NB4 (cell line): Measurements from ENCODE around the gene RFC4.

Experiments used
- CTCF ChIP-seq: IDR thresholded peaks from one replicate; pipeline ENCODE4 v1.5.1; 2012; ENCODE audit warnings: low read depth, low read length
- POLR2A ChIP-seq: IDR thresholded peaks from 2 replicates; pipeline ENCODE4 v1.6.1; 2011; ENCODE audit warnings: mild to moderate bottlenecking; ENCODE audit not compliant: insufficient read length; ENCODE audit errors: extremely low read depth
- TF ChIP-seq, protein P1 (sequence below): IDR thresholded peaks from 2 replicates; pipeline ENCODE4 v1.6.1; 2011; ENCODE audit warnings: low read depth, low read length

- TF ChIP-seq CTCF (no peak), POLR2A (no peak)
- TF ChIP-seq, protein P1, sequence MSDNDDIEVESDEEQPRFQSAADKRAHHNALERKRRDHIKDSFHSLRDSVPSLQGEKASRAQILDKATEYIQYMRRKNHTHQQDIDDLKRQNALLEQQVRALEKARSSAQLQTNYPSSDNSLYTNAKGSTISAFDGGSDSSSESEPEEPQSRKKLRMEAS, result no peak
Measured at GRCh38 chr3:186802701-186803100, 3.6 kb downstream of the RFC4 start.
